ENCODE measurements around the gene OVCA2.
A peak's percentile ranks its signal among the peaks of the same experiment; 100 is the strongest.

Gene OVCA2

DNA sequence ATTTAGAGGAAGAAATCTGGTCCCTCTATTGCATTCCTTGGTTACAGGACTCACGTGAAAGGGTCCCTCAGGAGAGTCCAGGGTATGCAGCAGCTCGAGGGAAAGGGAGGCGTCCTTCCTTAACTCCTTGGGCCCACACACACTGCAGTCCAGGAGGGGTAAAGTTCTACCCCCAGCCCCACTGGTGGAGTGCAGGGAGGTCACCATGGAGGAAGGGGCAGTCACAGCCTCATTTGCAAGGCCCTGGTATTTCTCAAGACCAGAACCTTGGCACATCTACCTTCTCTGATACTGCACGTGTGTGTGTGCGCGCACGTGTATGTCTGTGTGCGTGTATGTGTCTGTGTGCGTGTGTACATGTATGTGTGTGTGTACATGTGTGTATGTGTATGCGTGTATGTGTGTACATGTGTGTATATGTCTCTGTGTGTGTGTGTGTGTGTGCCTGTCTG is 24.2 kb downstream of the OVCA2 start:
- DNase-seq (ENCODE audit: low spot score), result no peak

DNA sequence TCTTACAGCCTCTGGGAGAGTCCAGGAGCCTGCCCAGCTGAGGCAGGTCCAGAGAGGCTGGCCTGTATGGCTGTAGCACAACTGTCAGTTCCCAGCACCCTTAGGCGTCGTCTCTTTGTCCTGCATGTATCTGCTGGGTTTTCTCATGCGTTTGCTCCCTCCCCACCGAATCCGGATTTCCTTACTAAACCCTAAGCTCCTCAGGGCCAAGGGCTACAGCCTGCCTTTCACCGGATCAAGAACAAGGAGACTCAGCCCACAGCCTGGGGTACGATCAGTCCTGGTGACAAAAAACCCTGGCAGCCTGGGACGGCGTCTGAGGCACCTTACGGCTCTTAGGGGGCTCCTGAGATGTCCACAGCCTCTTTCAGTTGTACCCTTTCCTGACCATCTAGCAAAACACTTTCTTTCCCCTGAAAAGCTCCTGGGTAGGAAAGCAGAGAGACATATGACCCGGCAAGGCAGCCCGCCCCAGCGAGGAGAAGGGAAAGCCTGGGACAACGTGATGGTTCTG is 25.3 kb downstream of the OVCA2 start:
- DNase-seq (ENCODE audit: low spot score), result no peak

DNA sequence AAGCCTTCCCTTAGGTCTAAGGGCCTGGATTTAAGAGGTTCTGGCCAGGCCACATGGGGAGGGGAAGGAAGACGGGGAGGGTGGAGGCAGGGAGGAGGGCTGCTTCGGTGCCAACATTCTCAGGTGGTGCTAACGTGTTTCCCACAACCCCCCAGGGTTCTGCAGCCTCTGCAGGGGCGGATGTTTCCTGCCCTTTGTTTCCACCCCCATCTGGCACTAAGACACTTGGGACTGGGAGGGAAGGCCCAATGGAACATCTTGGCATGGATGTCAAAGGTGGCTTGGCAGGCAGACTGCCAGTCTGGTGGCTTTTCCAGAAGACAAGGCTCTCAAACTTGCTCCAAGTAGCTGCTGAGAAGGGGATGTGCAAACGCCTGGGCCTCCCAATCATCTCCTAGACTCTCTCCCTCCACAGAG is 25.8 kb downstream of the OVCA2 start:
- no peak for DNase-seq (ENCODE audit: low spot score)

DNA sequence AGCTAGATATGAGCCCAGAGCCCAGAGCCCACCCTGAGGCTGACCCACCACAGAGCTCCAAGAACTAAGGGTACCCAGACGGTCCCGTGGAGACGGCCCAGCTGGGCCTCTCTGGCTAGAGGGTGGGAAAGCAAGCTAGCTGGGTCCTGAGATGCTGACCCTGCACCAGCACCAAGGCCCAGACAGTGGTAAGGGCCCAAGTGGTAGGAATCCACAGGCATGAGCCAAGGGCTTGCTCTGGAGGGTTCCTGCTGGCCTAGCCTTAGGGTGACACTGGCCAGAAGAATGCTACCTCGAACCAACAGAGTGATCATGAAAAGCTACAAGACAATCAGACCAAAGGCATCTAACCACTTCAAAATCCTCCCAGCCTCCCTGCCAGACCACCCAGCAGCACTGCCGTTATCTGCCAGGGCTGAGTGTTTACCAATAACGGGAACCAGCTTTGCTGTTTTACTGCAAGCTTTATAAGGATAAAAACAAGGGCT is 26.3 kb downstream of the OVCA2 start:
- peak; percentile 55 for DNase-seq (ENCODE audit: low spot score)

DNA sequence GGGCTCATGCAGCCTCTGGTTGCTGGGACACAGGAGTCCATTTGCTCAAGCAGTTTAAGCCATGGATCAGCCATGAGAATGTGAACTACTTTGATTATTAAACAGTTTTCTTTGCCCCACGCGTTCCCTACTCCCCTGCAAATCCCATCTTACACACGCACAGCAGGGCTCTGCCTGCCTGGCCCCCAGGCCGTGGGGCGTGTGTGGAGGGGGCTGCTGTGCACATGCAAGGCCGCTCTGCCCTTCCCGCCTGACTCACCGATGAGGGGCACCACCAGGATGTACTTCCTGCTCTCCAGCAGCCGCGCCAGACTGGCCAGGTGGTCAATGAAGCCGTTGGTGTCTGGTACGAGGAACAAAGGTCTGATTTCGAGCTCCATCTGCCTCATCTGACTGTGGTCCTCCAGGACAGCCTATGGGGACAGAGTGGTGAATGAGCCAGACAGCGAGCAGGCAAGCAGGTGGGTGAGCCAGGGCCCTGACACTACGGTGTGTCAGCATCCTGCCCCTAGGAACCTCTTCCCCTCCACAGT is 26.8 kb downstream of the OVCA2 start:
- peak; percentile 52 for DNase-seq (ENCODE audit: low spot score)

DNA sequence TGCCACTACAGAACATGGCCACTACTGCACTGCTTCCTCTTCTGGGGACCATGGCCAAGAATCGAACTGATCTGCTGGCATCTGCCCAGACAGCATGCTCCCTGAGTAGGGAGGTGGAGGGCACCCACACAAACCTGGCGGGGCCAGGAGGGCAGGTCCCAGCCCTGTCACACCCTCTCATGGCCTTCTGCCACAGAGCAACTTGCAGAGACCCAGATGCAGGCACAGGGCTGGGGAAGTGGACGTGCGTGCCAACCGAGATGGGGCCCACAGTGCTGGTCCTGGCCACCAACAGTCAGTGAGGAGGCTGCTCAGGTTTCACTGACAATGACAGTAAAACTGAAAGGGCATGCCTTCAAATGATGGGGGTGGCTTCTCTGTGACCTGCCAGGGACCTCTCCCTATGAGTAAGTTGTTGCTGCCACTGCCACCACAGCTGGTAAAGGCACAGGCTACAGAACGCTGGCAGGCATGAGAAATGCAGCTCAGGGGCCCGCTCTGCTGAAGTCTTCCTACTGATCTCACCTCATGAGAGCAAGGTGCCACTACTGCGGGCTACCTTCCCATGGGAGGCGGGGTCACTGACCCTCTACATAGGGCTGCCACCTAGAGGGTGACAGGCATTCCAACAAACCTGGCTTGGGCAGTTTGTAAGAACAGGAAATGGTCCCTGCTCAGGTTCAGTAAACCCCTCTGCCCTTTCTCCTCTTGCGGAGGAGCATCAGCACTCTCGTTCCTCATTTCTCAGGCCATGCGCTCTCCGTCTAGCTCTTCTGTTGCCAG is 28.6 kb downstream of the OVCA2 start:
- DNase-seq (ENCODE audit: low spot score), result peak; percentile 62

DNA sequence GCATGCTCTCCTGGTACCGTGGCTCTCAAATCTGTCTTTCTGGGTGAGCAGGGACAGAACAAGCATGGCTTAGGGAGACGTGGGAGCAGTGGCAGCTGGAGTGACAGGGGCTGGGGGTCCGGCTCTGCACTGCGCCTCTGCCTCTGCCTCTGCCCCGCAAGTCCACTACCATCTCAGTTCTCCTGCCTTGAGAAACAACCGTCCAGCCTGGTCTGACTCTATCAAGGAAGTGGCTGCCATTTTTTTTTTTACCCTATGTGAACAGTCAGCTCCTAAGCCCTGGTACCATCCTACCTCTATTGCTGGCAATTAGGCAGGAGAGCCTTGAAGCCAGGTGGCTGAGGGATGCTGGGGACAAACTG is 29.2 kb downstream of the OVCA2 start:
- DNase-seq (ENCODE audit: low spot score), result no peak

DNA sequence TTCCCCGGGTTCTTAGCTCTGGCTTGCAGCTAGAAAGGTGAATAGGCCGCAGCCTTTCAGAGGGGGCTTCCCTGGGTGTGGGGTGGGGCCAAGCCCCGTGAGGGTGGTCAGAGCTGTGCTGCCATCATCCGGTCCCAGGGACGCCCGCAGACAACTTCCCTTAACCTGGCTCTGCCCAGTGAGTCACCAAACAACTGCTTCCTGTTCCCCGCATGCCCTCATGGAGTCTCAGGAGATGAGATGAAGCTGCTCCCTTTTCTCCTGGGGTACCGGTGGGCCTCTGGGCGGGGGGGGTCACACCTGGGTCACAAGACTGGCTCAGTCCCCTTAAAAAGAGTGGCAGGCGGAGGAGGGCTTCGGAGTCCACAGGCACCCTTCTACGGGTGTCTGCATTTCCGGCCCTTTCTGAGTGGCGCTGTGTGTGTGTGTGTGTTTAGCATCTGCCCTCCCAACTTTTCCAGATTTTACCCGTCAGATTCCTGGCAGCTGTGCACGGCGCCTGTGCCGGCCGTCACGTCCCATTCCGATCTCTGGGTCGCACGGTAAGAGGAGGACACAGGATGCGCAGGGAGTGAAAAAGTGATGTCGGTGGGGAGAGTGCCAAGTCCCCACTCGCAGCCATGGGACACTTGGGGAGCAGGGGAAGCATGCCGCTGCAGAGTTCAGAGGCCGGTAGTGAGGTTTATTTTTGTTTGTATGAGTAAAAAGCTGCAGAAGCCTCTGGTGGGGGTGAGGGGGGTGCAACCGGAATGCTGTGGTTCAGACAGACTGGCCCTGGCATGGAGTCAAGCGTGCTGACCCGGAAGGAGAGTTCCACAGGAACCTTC is 29.8 kb downstream of the OVCA2 start:
- peak; percentile 68 for DNase-seq (ENCODE audit: low spot score)

DNA sequence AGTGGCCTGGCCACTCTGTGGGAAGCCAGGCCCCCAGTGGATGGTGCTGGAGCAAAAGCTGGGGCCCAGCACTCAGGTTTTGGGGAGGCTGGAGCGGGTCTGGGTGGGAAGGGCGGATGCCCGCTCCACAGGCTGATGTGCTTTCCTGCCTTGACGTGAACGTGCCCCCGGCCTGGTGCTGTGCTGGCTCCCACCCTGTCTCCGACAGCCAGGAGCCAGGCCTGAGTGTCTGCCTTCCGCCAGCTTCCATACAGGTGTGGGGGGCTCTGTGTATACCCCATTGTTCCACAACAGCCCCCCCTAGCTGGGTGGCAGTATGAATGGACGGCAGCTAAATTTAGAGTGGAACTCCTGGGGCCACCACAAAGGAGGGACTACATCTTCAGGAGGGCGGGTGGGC is 33.1 kb downstream of the OVCA2 start:
- DNase-seq (ENCODE audit: low spot score), result no peak

DNA sequence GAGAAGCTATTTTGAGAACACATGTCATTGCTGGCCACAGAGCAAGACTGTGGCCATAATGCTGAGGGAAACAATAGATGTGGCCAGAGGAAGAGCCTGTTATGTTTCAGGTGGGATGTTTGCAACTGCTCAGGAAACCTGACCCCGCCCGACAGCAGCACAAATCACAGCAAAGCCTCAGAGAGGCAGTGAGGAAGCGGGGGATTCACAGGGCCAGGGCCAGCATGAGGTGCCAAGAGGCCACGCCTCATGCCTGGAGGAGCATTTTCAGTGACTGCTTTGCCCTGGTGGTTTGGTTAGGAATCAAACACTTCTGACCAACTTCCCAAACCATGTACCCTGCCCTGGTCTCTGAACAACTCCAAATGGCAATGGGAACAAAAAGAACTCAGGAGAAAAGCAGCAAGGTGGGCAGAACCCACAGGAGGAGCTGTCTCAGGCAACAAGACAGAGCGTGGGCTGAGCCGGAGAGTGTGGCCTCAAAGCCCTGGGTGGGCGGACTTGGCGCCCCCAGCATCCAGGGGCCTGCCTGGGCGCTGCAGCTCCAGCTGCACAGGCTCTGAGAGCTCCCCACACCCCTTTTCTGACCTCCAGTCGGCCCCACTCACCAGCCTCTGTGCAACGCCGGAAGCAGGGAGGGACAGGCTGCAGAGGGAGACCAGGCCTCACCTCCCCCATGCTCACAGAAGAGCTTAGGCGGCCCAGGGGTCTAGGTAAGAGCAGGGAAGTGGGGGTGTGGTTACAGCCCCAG is 33.7 kb downstream of the OVCA2 start:
- DNase-seq (ENCODE audit: low spot score), result peak; percentile 87

DNA sequence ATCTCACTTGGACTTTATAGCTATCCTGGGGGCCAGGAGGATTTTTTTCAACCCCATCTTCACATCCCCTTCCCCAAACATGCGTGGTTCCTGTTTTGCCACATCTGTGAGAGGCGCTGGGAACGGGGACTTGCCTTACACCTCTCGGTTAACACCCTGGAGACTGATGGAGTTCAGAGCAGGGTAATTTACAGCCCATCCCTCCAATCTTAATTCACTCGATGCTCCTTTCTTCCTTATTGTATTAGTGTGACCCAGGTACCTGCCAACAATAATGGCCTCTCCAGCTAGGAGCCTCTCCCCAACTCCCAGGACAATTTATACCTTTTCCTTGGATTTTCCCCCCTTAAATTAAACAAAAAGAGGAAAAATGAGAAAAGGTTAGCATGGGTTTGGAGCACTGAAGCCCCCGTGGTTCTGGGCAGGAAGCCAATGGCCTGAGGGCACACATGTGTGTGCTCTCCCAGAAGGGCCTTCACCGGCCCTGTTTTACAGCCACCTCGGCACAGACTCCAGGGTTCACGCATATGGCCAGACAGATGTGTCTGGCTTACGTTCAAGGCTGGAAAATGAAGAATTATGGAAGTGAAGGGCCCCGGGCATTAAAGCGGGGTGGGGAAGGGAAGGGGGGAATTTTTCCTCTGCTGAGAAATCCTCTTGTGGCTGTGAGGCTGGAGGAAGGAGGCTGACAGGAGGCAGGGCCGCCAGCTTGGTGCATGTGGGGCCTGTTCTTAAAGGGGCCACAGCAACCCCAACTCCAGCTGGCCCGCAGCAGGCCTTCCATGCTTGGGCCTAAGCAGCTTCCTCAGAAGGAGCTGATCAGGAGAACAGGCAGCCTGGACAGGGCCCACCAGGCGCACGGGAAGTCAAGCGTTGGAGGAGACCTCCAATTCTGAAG is 34.5 kb downstream of the OVCA2 start:
- DNase-seq (ENCODE audit: low spot score), result peak; percentile 69

DNA sequence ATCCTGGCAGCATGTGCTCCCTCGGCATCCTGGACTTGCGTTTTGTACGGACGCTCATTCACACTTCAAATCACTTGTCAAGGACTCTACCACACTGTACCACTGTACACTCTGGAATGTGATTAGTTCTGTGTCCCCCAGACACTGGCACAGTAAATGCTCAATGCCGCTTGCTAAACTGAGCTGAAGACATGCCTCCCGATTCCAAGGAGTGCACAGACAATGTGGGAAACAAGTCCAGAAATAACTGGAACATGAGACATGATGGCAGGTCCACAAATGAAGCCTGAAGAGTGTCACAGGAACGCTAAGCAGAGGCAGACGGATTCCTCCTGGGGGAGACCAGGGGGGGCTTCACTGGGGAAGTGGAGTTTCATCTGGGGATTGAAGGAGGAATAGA is 35.2 kb downstream of the OVCA2 start:
- no peak for DNase-seq (ENCODE audit: low spot score)

DNA sequence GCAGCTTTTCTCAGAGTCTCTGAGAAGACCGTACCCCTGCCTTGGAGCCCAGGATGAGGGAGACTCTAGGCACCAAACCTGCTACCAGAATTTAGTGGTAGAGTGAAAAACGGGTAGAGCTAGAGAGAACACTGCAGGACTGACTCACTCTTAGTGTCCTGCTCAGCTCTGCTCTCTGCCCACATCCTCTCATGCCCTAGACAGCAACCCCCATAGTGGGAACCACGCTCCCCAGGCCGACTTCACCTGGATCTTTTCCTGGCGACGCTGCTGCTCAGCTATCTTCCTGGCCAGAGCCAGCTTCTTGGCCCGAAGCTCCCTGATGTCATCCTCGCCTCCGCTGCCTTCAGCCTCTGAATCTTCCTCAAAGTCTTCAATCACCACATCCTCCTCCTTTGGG is 39.7 kb downstream of the OVCA2 start:
- DNase-seq (ENCODE audit: low spot score), result peak; percentile 26

DNA sequence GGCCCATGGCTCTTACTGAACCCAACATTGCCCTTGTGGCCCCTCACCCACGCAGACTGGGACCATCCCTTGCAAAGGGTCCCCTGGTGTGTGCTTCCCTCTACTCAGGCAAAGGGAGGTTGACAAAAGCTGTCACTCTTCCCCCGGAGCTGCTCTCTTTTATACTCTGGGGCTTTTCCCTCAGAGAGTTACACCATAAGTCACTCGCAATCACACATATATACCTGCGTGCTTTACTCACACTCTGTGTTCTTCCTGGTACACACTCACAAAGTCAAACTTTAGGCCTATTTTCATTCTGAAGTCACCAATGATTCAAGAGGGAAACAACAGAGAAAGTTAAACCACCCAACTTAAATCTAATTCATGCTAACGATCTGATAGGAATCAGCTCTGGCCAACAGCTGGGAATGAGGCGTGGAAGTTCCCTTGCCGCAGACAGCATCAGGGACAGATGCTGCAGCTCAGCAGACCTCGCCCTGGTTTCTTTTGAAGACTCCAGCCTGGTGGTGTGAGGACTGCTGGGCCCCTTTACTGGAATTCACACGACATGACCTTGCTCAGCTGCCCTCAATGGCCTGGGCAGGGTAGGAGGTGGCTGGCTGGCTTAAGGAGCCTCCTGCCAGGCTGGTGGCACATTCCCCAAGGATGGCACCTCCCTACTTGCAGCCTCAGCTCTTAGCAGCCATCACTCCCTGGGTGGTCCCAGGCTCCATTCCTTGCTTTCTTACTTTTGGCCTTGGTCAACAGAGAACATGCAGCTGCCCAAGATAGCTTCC is 40.4 kb downstream of the OVCA2 start:
- no peak for DNase-seq (ENCODE audit: low spot score)

DNA sequence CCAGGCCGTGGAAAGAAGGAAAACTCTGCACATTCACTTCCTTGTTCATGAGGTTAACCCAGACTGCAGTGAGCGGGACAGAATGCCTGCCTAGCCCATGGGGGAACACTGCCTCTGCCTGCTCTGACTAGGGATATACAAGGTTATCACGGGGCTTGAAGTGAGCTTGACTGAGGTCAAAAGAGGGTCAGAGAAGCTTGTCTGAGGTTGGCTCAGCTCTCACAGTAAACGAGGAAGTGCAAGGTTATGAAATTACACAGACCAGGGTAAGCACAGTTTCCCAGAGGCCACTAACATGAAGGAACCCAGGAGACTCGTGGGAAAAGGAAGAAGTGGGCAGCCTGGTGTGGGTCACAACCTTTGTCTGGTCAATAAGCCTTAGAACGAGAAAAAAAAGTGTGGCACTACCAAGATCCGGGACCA is 41.8 kb downstream of the OVCA2 start:
- no peak for DNase-seq (ENCODE audit: low spot score)

DNA sequence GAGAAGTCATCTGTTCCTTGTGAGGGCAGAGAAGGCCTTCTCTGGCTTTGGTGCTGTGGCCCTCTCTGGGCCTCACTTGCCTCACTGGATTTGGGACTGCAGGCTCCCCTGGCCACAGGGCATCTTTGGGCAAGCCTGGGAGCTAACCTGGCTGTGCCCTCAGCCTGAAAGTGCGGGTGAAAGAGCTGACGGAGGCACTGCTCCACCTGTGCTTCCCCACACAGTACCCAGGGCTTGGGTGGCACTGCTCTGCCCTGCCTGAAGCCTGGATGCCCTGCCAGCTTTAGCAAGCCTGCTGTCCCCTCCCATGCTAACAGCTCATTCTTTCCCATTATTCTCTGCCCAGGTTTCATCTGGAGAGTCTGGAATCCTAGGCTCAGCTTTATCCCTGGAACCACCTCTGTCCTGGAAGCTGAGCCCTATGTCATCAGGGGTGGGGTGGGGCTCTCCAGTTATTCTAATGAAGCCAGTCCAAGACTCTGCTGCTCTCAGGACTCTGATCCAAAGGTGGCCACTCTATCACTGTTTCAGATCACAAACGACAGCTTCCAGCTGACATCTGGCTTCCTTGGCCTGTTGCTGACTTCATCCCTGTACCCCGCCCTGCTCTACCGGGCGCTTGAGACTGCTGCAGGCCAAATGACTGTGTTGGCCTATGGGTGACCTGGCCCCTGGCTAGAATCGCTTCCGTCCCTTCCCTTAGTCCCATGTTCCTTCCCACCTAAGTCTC is 42.4 kb downstream of the OVCA2 start:
- DNase-seq (ENCODE audit: low spot score), result no peak

DNA sequence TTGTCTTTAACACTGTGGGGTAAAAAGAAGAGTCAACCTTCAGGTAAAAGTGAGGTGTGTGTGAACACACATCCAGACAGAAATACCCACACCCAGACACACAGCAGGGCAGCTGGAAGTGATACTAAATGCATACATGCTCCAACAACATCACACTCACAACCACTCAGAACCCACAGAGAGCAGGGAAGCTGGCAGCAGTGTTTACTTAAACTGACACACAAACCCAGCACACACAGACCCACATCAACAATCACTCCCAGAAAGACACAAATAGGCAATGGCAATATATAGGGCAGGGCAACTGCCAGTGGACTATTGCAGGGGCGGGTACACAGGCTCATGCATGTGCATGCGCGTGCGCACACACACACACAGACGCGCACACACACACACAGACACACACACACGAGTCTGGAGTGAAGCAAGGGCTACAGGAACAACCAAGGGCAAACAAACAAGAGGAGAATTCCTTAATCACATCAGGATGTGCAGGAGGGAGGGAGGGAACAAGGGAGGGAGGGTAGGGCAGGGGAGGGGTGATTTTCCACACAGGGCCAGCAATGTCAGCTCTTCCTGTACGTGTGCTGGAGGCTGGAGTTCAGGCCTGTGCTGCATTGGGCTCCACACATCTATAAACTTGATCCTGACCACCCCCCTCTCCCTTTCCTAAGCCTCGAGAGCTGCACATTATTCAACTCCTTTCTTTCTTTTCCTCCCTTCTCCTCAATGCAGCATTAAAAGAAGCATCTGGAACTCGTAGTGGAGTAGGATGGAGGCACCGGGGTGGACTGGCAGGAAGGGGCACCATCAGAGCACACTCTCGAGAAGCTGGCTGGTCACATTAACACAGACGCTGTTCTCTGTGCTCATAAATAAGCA is 43.2 kb downstream of the OVCA2 start:
- no peak for DNase-seq (ENCODE audit: low spot score)

DNA sequence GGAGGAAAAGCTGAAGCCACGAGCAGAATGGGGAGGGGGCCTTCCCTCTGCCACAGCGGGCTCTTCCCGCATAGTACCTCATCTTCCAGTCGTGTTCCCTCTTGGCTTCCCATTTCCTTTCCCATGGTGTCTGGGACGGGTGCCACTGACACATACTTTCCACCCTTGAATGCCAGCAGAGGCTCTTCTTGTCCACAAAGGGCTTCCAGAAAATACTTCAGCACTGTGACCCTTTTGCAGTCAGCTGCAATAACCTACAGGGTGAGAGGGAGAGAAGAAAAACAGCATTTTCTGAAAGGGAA is 43.8 kb downstream of the OVCA2 start:
- DNase-seq (ENCODE audit: low spot score), result no peak

DNA sequence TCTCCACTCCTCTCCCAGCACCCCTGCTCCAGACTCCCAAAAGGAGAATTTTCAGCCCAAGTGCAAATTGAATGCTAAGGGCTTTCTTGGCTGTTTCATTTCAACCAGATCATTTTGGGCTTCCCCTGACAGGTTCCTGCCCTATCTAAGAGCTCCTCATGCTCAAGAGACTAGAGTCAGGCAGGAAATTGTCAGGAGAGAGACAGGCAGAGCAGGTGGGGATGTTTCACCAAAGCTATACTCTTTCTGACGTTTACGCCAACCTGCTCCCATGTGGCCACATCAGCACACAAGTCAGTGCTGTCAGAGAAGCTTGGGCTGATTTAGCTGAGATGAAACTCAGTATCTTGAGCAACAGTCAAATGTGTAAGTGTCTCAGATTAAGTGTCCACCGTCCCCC is 44.5 kb downstream of the OVCA2 start:
- no peak for DNase-seq (ENCODE audit: low spot score)

Data from left forelimb (tissue), 1 donor.